Endothelial cell of umbilical vein (primary cell): ENCODE results near the gene C1orf105. TPM values are rescaled to one million over a fixed set of nuclear protein-coding genes. Genes with fewer than 3 reads are reported as not detected.

Experiments used
- BruUV-seq: library from RNA; stranded (reverse); fragments of 400-500 nt; replicated peaks from 2 replicates; lab custom pipeline; 2021; lab: Mats Ljungman, UMichigan
- CTCF ChIA-PET: fragments of 300-600, 350-600 bp; sonication (Branson Sonifier 250); formaldehyde crosslinking; loops from one replicate; lab custom pipeline; 2021; ENCODE audit warnings: antibody characterized with exemption, inconsistent platforms; lab: Charles Lee
- POLR2A ChIA-PET: fragments of 300-600, 350-600 bp; sonication (Branson Sonifier 250); formaldehyde crosslinking; loops from one replicate; lab custom pipeline; 2021; ENCODE audit warnings: antibody characterized with exemption, inconsistent platforms; lab: Charles Lee
- DNase-seq: peaks from one replicate; pipeline ENCODE4 v3.0.0-alpha.2; 2011; ENCODE audit warnings: low read depth, low spot score
- FAIRE-seq: peaks from 2 replicates; lab custom pipeline; 2011; peaks lifted over from hg19 to GRCh38; lab: Jason Lieb, UNC
- H2AFZ ChIP-seq: 2 replicates; pipeline ENCODE4 v1.6.0; 2012; ENCODE audit warnings: low read depth, low read length, control low read depth, inconsistent platforms
- H3K27ac ChIP-seq: 2 replicates; pipeline ENCODE4 v1.5.1; 2011; ENCODE audit warnings: low read depth, mild to moderate bottlenecking, control low read depth, low read length, moderate library complexity; ENCODE audit not compliant: insufficient read depth
- H3K27me3 ChIP-seq, 2 experiments: 2 replicates each; pipeline versions ENCODE4 v1.6.0 to v1.6.1; 2011; ENCODE audit warnings: low read length in 2 of 2, mixed read lengths in 1 of 2; ENCODE audit not compliant: control insufficient read depth in 2 of 2, insufficient read depth in 2 of 2
- H3K36me3 ChIP-seq, 2 experiments: 2 replicates in 1 of 2; 3 replicates in 1 of 2; pipeline ENCODE4 v1.5.1; 2011; ENCODE audit warnings: low read length in 2 of 2, mild to moderate bottlenecking in 1 of 2, moderate library complexity in 1 of 2; ENCODE audit not compliant: control insufficient read depth in 2 of 2, insufficient read depth in 2 of 2; ENCODE audit errors: extremely low read depth in 1 of 2
- H3K4me1 ChIP-seq: 3 replicates; pipeline ENCODE4 v1.5.1; 2011; ENCODE audit warnings: mild to moderate bottlenecking, low read length; ENCODE audit not compliant: control insufficient read depth, insufficient read depth; ENCODE audit errors: extremely low read depth
- H3K4me2 ChIP-seq: 2 replicates; pipeline ENCODE4 v1.6.1; 2011; ENCODE audit warnings: low read length, control low read depth, mixed read lengths; ENCODE audit not compliant: insufficient read depth
- H3K4me3 ChIP-seq, 3 experiments: fragments of 200-600 bp in 1 of 3; sonication (generic), shearing (Covaris generic) in 1 of 3; replicated peaks in 1 of 3; 2 replicates each; pipeline ENCODE4 v1.5.1; 2011 to 2016; ENCODE audit warnings: control low read depth in 3 of 3, low read length in 3 of 3, mild to moderate bottlenecking in 2 of 3, inconsistent platforms in 1 of 3, low read depth in 1 of 3, moderate library complexity in 1 of 3; ENCODE audit not compliant: insufficient read depth in 1 of 3
- H3K79me2 ChIP-seq: 2 replicates; pipeline ENCODE4 v1.6.0; 2012; ENCODE audit warnings: low read length, inconsistent platforms; ENCODE audit not compliant: control insufficient read depth, insufficient read depth
- H3K9ac ChIP-seq: replicated peaks from 2 replicates; pipeline ENCODE3; 2011; ENCODE audit warnings: low read length, control low read depth; ENCODE audit not compliant: insufficient read depth; ENCODE audit errors: extremely low read depth
- H3K9me1 ChIP-seq: replicated peaks from 3 replicates; pipeline ENCODE4 v1.6.0; 2011; ENCODE audit warnings: mild to moderate bottlenecking, low read length; ENCODE audit not compliant: control insufficient read depth, insufficient read depth; ENCODE audit errors: extremely low read depth
- H3K9me3 ChIP-seq: replicated peaks from 2 replicates; pipeline ENCODE4 v1.5.1; 2012; ENCODE audit warnings: low read length, inconsistent platforms; ENCODE audit not compliant: control insufficient read depth, insufficient read depth
- H4K20me1 ChIP-seq: replicated peaks from 2 replicates; pipeline ENCODE3; 2011; ENCODE audit warnings: mild to moderate bottlenecking, low read length; ENCODE audit not compliant: control insufficient read depth, insufficient read depth; ENCODE audit errors: extremely low read depth
- EZH2 ChIP-seq: IDR thresholded peaks from 2 replicates; pipeline ENCODE4 v1.6.1; 2012; ENCODE audit warnings: borderline replicate concordance, low read depth, mild to moderate bottlenecking, moderate library complexity, low read length, inconsistent platforms; ENCODE audit not compliant: severe bottlenecking
- FOS ChIP-seq: IDR thresholded peaks from 2 replicates; pipeline ENCODE4 v1.6.1; 2011; ENCODE audit warnings: mild to moderate bottlenecking, low read length, moderate library complexity, borderline replicate concordance; ENCODE audit not compliant: insufficient read depth
- GATA2 ChIP-seq: IDR thresholded peaks from 2 replicates; pipeline ENCODE4 v1.7.0; 2011; ENCODE audit warnings: low read depth, mild to moderate bottlenecking, moderate library complexity, mixed read lengths, low read length; ENCODE audit not compliant: insufficient read length, insufficient read depth
- JUN ChIP-seq: IDR thresholded peaks from 2 replicates; pipeline ENCODE4 v1.6.1; 2011; ENCODE audit warnings: borderline replicate concordance, low read depth; ENCODE audit not compliant: insufficient read length, insufficient read depth
- MYC ChIP-seq: IDR thresholded peaks from one replicate; pipeline ENCODE4 v1.6.1; 2011; ENCODE audit warnings: mild to moderate bottlenecking, low read depth, low read length
- POLR2A ChIP-seq: IDR thresholded peaks from 2 replicates; pipeline ENCODE4 v1.6.1; 2012; ENCODE audit warnings: low read depth, mild to moderate bottlenecking, control low read depth, low read length
- POLR2AphosphoS5 ChIP-seq: IDR thresholded peaks from 2 replicates; pipeline ENCODE4 v1.6.1; 2012; ENCODE audit warnings: low read depth, mild to moderate bottlenecking, control low read depth, low read length, moderate library complexity; ENCODE audit not compliant: insufficient read depth
- dilution Hi-C: fragments of 300-500 bp; cut with MboI; formaldehyde crosslinking; loops from one replicate; pipeline ENCODE4 v1.15.0; 2019; ENCODE audit warnings: low sequenced_read_pairs; ENCODE audit not compliant: extremely low pct_ligation_motif_present
- intact Hi-C: fragments of 100-400 bp; cut with micrococcal nuclease; formaldehyde crosslinking; loops from one replicate; pipeline ENCODE4 v1.10.0; 2022
- polyA plus RNA-seq, 4 experiments: library from polyadenylated mRNA; depleted of rRNA in 3 of 4; stranded (reverse) in 3 of 4; unstranded in 1 of 4; fragments of >200 nt; gene quantifications; 2 replicates each; pipeline versions ENCODE4 v1.2.1 to v1.2.3, GENCODE V29; 2011 to 2012; ENCODE audit warnings: missing spikeins in 1 of 4
- total RNA-seq: library from RNA; stranded (reverse); gene quantifications from 2 replicates; pipeline ENCODE4 v1.2.3, GENCODE V29; 2021
- TF ChIP-seq, protein P1 (sequence below): IDR thresholded peaks from 2 replicates; pipeline ENCODE4 v1.6.1; 2011; ENCODE audit not compliant: insufficient read depth, insufficient read length

The C1orf105 gene
- total and polyA plus RNA-seq, 2 donors (not counting 3 experiments of a cell fraction or from before 2014, with no cell fraction given): not detected

- no peak overlapping the region for H3K4me3 ChIP-seq
- TF ChIP-seq JUN (no peak), EZH2 (no peak), GATA2 (no peak), FOS (no peak), MYC (no peak), POLR2AphosphoS5 (no peak), POLR2A (no peak)
- TF ChIP-seq, protein P1, sequence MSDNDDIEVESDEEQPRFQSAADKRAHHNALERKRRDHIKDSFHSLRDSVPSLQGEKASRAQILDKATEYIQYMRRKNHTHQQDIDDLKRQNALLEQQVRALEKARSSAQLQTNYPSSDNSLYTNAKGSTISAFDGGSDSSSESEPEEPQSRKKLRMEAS: no peak
- ChIA-PET CTCF (no interaction called here), POLR2A (no interaction called here)
- FAIRE-seq: no peak
- no peaks in the 10 kb centered on the region for H3K9me1 ChIP-seq
- no peaks in the 10 kb centered on the region for H3K79me2 ChIP-seq
- H3K4me2 ChIP-seq: no peak overlapping the region
- no peak overlapping the region for H3K9ac ChIP-seq
- no peak overlapping the region for H2AFZ ChIP-seq
- H3K27me3 ChIP-seq: peaks cover 9 to 11% of the 10 kb centered on the region in 2 experiments
- intact Hi-C loops (no loop called here), dilution Hi-C loops (no loop called here)
- DNase-seq: no peak
- H4K20me1 ChIP-seq: no peaks in the 10 kb centered on the region
- no TSS peak for BruUV-seq
- H3K27ac ChIP-seq: no peak overlapping the region
- no peaks in the 10 kb centered on the region for H3K4me1 ChIP-seq
- no peaks in the 10 kb centered on the region for H3K36me3 ChIP-seq
- no peaks in the 10 kb centered on the region for H3K9me3 ChIP-seq
Measured at GRCh38 chr1:172476218-172476811, 55.8 kb downstream of the C1orf105 start.
